ENCODE data around the gene E2F6. TPM values are rescaled to one million over a fixed set of nuclear protein-coding genes. Genes with fewer than 3 reads are reported as not detected.

The E2F6 gene
- total and polyA plus RNA-seq, 2 of the 8 experiments (the other 6 are each of a cell fraction or from before 2014, with no cell fraction given) = 8.3 to 14.9 TPM

- H3K4me3 ChIP-seq (ENCODE audit: extremely low read depth in 1 of 4, insufficient read depth in 2 of 4, low read depth in 3 of 4, low read length in 4 of 4) = no peak overlapping the region
- H2BK5ac ChIP-seq (ENCODE audit: low read depth, low read length) = no peak overlapping the region
- H3K36me3 ChIP-seq (ENCODE audit: control insufficient read depth in 2 of 4, insufficient read depth in 4 of 4, low read length in 3 of 4) = peaks cover 0 to 9% (median 0%) of the 10 kb centered on the region in 4 experiments; a peak in 3 of 8 replicates
- H3K14ac ChIP-seq (ENCODE audit: insufficient read length) = no peak overlapping the region
- FAIRE-seq = no peak
- H4K8ac ChIP-seq (ENCODE audit: extremely low read depth, insufficient read depth, low read length) = no peak overlapping the region
- no peak overlapping the region for H2BK15ac ChIP-seq (ENCODE audit: low read length)
- peaks cover 7 to 12% of the 10 kb centered on the region in 2 experiments; a peak in 3 of 4 replicates for H3K9me3 ChIP-seq (ENCODE audit: insufficient read depth in 2 of 2, low read depth in 1 of 2, low read length in 1 of 2)
- H2BK12ac ChIP-seq (ENCODE audit: low read depth, low read length) = no peak overlapping the region
- no peak overlapping the region for H4K91ac ChIP-seq (replicated peaks; ENCODE audit: insufficient read length, low read length)
- H3K4ac ChIP-seq (replicated peaks; ENCODE audit: insufficient read length, low read depth, low read length) = no peak overlapping the region
- H3K79me1 ChIP-seq (ENCODE audit: low read depth, low read length) = no peaks in the 10 kb centered on the region
- H3K4me2 ChIP-seq (ENCODE audit: insufficient read depth in 1 of 2, low read depth in 2 of 2, low read length in 2 of 2) = no peak overlapping the region
- H3K23me2 ChIP-seq (ENCODE audit: low read depth, low read length) = no peaks in the 10 kb centered on the region
- POLR2A ChIA-PET (ENCODE audit: partially characterized antibody) = no interaction called here
- no peak for DNase-seq (ENCODE audit: low read depth in 1 of 2, low spot score in 2 of 2)
- H3K4me1 ChIP-seq (replicated peaks in 1 of 4; ENCODE audit: control insufficient read depth in 3 of 4, insufficient read depth in 4 of 4, low read length in 3 of 4) = no peaks in the 10 kb centered on the region
- TF ChIP-seq HDAC6 (IDR thresholded peaks at IDR 0.05; ENCODE audit: low read depth, low read length) = no peak
- no peak for TF ChIP-seq RNF2 (IDR thresholded peaks at IDR 0.05; ENCODE audit: borderline replicate concordance, low read depth, low read length, missing control alignments, poor library complexity, severe bottlenecking)
- no peak for TF ChIP-seq RXRA (IDR thresholded peaks at IDR 0.05; ENCODE audit: insufficient read depth, low read depth, low read length)
- no peak for TF ChIP-seq CBX8 (IDR thresholded peaks at IDR 0.05; ENCODE audit: borderline replicate concordance, low read depth, low read length)
- TF ChIP-seq BCL11A (IDR thresholded peaks at IDR 0.05; ENCODE audit: low read depth in 2 of 2, low read length in 2 of 2) = no peak
- no peak for TF ChIP-seq GABPA (IDR thresholded peaks at IDR 0.05; ENCODE audit: borderline replicate concordance, insufficient read depth, low read length)
- no peak for TF ChIP-seq ATF2 (IDR thresholded peaks at IDR 0.05; ENCODE audit: low read length)
- TF ChIP-seq CHD2 (IDR thresholded peaks at IDR 0.05; ENCODE audit: low read length) = no peak
- no peak for TF ChIP-seq GTF2F1 (IDR thresholded peaks at IDR 0.05; ENCODE audit: borderline replicate concordance, low read depth, low read length)
- TF ChIP-seq KDM5A (IDR thresholded peaks at IDR 0.05; ENCODE audit: low read length) = no peak
- no peak for TF ChIP-seq SIX5 (IDR thresholded peaks at IDR 0.05; ENCODE audit: low read depth, low read length)
- TF ChIP-seq TAF7 (optimal IDR thresholded peaks at IDR 0.05; ENCODE audit: borderline replicate concordance, low read depth, low read length) = no peak
- 87% methylated on average over 5 of the region's 5 CpGs; no CpG with 5 or more reads in 1 of the 2 experiments for WGBS, 2 experiments (ENCODE audit: extremely low coverage in 1 of 2, insufficient coverage in 1 of 2, insufficient read length in 1 of 2, insufficient replicate concordance in 2 of 2, low coverage in 1 of 2, low lambda C conversion rate in 2 of 2, missing lambda C conversion rate in 1 of 2)
- no peaks in the 10 kb centered on the region for H3K27me3 ChIP-seq (replicated peaks in 1 of 4; ENCODE audit: control insufficient read depth in 3 of 4, extremely low read depth in 1 of 4, insufficient read depth in 3 of 4, low read length in 3 of 4)
- H3K23ac ChIP-seq (ENCODE audit: insufficient read length) = no peak overlapping the region
- H4K20me1 ChIP-seq (replicated peaks in 1 of 2; ENCODE audit: control insufficient read depth in 1 of 2, insufficient read depth in 2 of 2, low read length in 2 of 2) = no peaks in the 10 kb centered on the region
- no peak overlapping the region for H2AK5ac ChIP-seq (ENCODE audit: low read depth, low read length)
- no peak overlapping the region for H4K5ac ChIP-seq (ENCODE audit: insufficient read length, low read depth, low read length)
- no peak overlapping the region for H2AFZ ChIP-seq (ENCODE audit: low read length)
- H3K56ac ChIP-seq (replicated peaks; ENCODE audit: insufficient read length, low read depth, low read length) = no peak overlapping the region
- H3K9ac ChIP-seq (replicated peaks in 1 of 4; ENCODE audit: extremely low read depth in 1 of 4, low read depth in 3 of 4, low read length in 3 of 4) = no peak overlapping the region
- CTCF ChIA-PET (ENCODE audit: partially characterized antibody) = interaction anchor here (1.6 kb wide), 1 partner anchor 150 kb away, joined by 3 read pairs; no protein-coding TSS in a partner anchor
- no peak overlapping the region for H3K18ac ChIP-seq (ENCODE audit: extremely low read depth, low read length)
- H2BK20ac ChIP-seq (ENCODE audit: low read length) = no peak overlapping the region
- no peaks in the 10 kb centered on the region for H3K79me2 ChIP-seq (ENCODE audit: control insufficient read depth in 1 of 2, insufficient read depth in 2 of 2, low read length in 2 of 2)
- no peak overlapping the region for H3K27ac ChIP-seq (ENCODE audit: low read depth, low read length)
- no peak overlapping the region for H2BK120ac ChIP-seq (replicated peaks; ENCODE audit: low read depth, low read length)
These were observed 32.1 kb downstream of the E2F6 start for GRCh38 chr2:11433822-11434221.

Measured in H1 (cell line).